ENCODE measurements around the gene MT4.

The MT4 gene

GRCh38 chr16:56584276-56584675 is 19.4 kb downstream of the MT4 start:
- no peaks in the 10 kb centered on the region for H3K27me3 ChIP-seq (ENCODE audit: control insufficient read depth, insufficient read depth, low read length)
- no peaks in the 10 kb centered on the region for H3K79me2 ChIP-seq
- no peak overlapping the region for H3K27ac ChIP-seq
- no peak overlapping the region for H3K4me2 ChIP-seq (ENCODE audit: low read length)
- no peaks in the 10 kb centered on the region for H3K36me3 ChIP-seq (ENCODE audit: control insufficient read depth, insufficient read depth, low read length)
- H3K9ac ChIP-seq = no peak overlapping the region
- no peak overlapping the region for H3K4me3 ChIP-seq (ENCODE audit: low read depth, low read length)
- TF ChIP-seq CTCF (IDR thresholded peaks at IDR 0.05) = no peak
- no peaks in the 10 kb centered on the region for H3K9me3 ChIP-seq (ENCODE audit: control insufficient read depth, low read length)
- no peak overlapping the region for H2AFZ ChIP-seq
- H3K4me1 ChIP-seq = no peaks in the 10 kb centered on the region

GRCh38 chr16:56588781-56589140 is 23.9 kb downstream of the MT4 start:
- Histone ChIP-seq H3K27ac (no peak overlapping the region), H3K9ac (no peak overlapping the region), H2AFZ (peak overlapping the region; percentile 70)

GRCh38 chr16:56589141-56590039 is 24.5 kb downstream of the MT4 start, which contains the start of gene MT3:
Gene MT3 (plus strand): TSS chr16:56589528. CDS start chr16:56589591, 63 bp downstream.
- no peak within 1 kb of the TSS for H3K9ac ChIP-seq
- no peaks in the 10 kb centered on the region for H3K4me1 ChIP-seq
- no peaks in the 10 kb centered on the region for H3K36me3 ChIP-seq (ENCODE audit: control insufficient read depth, insufficient read depth, low read length)
- H2AFZ ChIP-seq = peak within 1 kb of the TSS; percentile 70
- peak within 1 kb of the TSS; percentile 49 for H3K4me3 ChIP-seq (ENCODE audit: low read depth, low read length)
- peak within 1 kb of the TSS; percentile 76 for H3K4me2 ChIP-seq (ENCODE audit: low read length)
- H3K27me3 ChIP-seq (ENCODE audit: control insufficient read depth, insufficient read depth, low read length) = no peaks in the 10 kb centered on the region
- no peak within 1 kb of the TSS for H3K27ac ChIP-seq
- H3K79me2 ChIP-seq = no peaks in the 10 kb centered on the region
- no peaks in the 10 kb centered on the region for H3K9me3 ChIP-seq (ENCODE audit: control insufficient read depth, low read length)
- TF ChIP-seq CTCF (IDR thresholded peaks at IDR 0.05) = no peak

More at GRCh38 chr16:56588781-56589140, 23.9 kb downstream of the MT4 start:
- Histone ChIP-seq H3K9me3 (ENCODE audit: control insufficient read depth, low read length) (no peaks in the 10 kb centered on the region), H3K27me3 (ENCODE audit: control insufficient read depth, insufficient read depth, low read length) (no peaks in the 10 kb centered on the region), H3K79me2 (no peaks in the 10 kb centered on the region), H3K4me2 (ENCODE audit: low read length) (peak overlapping the region; percentile 76), H3K36me3 (ENCODE audit: control insufficient read depth, insufficient read depth, low read length) (no peaks in the 10 kb centered on the region), H3K4me1 (no peaks in the 10 kb centered on the region), H3K4me3 (ENCODE audit: low read depth, low read length) (peak overlapping the region; percentile 49)
- no peak for TF ChIP-seq CTCF (IDR thresholded peaks at IDR 0.05)

- Histone ChIP-seq H3K4me1 (no peaks in the 10 kb centered on the region), H3K9me3 (ENCODE audit: control insufficient read depth, low read length) (no peaks in the 10 kb centered on the region), H3K79me2 (no peaks in the 10 kb centered on the region), H2AFZ (no peak overlapping the region), H3K27me3 (ENCODE audit: control insufficient read depth, insufficient read depth, low read length) (no peaks in the 10 kb centered on the region), H3K36me3 (ENCODE audit: control insufficient read depth, insufficient read depth, low read length) (no peaks in the 10 kb centered on the region), H3K27ac (no peak overlapping the region), H3K9ac (no peak overlapping the region), H3K4me2 (ENCODE audit: low read length) (no peak overlapping the region), H3K4me3 (ENCODE audit: low read depth, low read length) (no peak overlapping the region)
- TF ChIP-seq CTCF (IDR thresholded peaks at IDR 0.05) = no peak
Observed at GRCh38 chr16:56591377-56592060, 26.6 kb downstream of the MT4 start.
